GM18519 (cell line): ENCODE data around the gene OR5AR1.
"Not testable (repeated sequence)": the region's sequence is repeated elsewhere in the genome, so short reads cannot be mapped to it uniquely, and the experiment has no call there.

Source experiments
- ATAC-seq: cut with Tn5 transposase; IDR thresholded peaks from one replicate; pipeline ENCODE4 v1.9.1; 2021; ENCODE audit warnings: mild to moderate bottlenecking, moderate library complexity; ENCODE audit not compliant: unreplicated experiment, low FRiP score

The OR5AR1 gene

DNA sequence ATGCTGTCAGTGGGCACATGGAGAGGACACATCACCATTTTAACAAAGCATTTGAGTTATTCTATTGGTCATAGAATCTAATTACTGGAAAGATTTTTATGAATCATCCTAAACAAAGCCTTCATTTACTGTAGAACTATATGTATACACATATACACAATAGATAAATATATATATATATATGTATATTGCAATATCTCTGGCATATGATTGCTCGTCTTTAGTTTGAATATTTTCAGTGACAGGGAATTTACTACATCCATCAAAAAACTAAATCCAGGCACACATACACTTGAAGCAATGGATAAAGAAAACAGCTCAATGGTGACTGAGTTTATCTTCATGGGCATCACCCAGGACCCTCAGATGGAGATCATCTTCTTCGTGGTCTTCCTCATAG lies at the start of gene OR5AR1:
Gene OR5AR1, plus strand, starts transcription at position 301 of the 400 bp plus-strand sequence. Its CDS starts 0 bp downstream, at position 301.
- no peak for ATAC-seq

DNA sequence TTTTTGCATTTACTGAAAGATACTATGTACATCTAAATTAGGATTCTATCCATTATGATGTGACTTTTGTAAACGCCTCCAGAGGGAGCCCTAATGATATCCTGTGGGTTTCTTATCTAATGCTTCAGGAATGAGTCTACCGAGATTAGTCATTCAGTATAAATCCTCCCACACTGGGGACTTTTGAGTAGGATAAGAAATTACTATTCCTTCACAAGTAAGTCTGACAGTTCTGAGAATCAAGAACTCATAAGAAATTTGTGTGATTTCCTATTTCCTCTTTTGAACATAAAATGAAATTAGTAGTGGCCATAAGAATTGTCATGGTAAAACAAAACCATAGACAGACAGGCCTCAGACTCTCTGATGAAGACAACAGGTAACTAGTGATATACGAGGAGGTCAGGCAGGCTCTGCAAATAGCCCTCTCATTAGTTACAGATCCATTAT lies 38.8 kb upstream of the OR5AR1 start:
- ATAC-seq, result peak; percentile 48

DNA sequence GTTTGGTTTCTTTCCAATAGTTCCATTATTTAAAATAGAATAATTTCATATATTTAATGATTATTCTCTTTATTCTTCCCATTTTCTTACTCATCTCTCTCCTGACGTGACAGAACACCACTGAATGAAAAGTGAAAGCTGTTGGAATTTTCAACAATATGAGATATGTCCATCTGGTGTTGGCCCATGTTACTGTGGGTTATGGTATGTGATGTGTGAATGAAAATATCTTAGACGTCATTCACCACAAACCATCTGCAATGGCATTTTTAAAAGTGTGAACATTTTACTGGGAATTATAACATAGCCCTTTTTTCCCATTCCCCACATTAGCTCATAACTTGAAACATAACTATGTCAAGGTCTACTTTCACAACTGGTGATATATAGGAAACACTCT lies 37.5 kb upstream of the OR5AR1 start:
- ATAC-seq, result no peak

DNA sequence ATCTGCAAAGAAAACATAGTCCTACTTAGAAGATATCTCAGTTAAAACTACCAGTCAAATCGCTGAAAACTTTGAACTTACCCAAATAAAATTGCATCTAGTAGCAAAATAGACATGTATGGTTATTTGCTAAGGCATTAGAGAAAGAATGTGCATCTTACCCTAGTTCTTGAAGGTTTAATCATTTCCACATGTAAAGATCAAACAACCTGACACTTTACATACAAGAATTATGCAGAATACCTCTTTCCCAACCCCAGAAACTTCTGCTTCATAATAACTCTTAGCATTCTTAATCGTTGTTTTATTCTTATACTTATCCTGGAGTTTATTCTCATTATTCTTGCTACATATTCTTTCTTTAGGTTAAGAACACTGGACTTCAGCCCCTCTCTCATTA lies 31.2 kb upstream of the OR5AR1 start:
- no peak for ATAC-seq

DNA sequence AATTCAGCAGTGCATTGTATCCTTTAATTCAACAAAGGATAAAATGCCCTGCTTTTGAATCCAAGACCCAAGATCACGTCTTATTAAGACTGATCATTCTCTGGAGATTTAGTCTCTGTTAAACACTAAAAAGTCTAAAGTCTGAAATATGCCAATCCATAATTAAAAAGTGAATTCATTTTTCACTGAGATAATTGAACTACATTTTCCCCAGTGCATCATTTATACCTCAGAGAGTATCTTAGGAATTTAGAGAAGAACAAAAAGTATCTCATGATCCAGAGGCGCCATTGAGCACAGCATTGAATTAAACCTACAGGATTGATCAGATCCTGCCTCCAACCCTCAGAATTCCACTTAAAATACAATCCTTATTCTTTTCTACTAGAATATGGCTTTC lies 26.6 kb upstream of the OR5AR1 start:
- ATAC-seq, result no peak

DNA sequence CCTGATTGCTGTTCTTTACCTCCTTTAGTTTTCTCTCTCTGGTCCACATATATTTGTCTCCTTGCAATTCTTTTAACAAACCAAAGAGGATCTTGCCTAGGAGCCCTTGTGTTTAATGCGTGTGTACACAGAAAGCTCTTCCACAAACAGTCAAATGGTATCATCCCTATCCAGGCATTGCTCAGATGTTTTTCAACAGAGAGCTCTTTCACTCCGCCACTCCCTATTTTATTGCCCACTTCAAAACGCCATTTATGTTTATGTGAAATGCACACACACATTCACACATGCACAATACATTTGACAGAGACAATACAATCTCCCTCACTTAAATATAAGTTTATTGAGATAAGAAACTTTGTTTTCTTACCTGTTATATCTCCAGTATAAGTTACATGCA lies 26.0 kb upstream of the OR5AR1 start:
- ATAC-seq, result no peak

DNA sequence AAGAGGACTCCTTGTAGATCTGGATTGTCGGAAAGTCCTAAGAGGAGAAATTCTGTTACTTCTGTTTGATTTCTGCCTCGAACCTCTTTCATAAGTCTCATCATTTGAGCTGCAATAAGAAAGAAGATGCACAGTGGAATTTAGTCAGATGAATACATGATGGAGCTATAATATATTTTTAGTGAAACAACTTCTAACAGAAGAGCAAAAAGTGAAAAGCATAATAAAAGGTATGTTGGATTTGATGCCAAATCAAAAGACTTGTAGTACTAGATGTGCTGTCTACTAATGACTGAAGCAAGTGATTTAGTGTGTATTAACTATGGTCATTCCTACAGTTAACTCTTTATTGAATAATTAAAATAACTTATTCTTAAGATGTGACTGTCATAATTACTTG lies 21.1 kb upstream of the OR5AR1 start, which contains the start of gene OR5AP2:
Gene OR5AP2, minus strand, starts transcription at position 101 of the 400 bp plus-strand sequence. Its CDS starts 0 bp downstream, at position 101.
- ATAC-seq, result no peak

DNA sequence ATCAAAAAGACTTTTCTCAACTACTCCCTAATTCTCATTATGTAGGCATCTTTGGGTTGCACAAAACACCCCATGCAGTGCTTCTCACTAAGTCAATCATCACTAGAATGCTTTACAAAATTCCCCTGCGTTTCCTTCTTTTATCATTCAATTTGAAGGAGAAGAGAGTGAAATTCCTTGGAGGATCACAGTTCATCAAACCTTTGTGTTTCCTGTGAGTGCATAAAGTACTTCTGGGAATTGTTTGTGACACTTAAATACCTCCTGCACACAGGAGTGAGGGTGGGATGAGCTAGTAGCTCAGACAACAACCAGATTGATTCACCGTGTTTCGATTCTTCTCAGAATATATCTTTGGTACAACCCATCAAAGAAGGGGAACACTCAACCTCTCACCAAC lies 3.7 kb upstream of the OR5AR1 start:
- no peak for ATAC-seq

DNA sequence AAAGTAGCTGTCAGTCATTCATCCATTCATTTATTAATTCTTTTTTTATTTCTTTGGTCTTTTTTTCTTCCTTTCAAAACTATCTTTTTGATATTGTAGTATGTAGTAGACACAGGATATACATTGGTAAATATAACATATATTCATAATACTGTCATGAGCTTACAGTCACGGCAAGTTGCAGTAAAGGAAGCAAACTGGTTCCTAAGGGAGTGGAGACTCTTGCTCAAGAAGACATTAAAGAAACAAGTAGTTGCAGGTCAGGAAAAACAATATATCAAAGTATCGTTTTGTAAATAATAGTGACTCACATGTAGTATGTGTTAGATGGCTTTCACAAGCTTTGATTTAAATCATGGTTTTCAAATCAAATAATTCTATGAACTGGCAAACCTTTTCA lies 7.5 kb downstream of the OR5AR1 start:
- no peak for ATAC-seq

DNA sequence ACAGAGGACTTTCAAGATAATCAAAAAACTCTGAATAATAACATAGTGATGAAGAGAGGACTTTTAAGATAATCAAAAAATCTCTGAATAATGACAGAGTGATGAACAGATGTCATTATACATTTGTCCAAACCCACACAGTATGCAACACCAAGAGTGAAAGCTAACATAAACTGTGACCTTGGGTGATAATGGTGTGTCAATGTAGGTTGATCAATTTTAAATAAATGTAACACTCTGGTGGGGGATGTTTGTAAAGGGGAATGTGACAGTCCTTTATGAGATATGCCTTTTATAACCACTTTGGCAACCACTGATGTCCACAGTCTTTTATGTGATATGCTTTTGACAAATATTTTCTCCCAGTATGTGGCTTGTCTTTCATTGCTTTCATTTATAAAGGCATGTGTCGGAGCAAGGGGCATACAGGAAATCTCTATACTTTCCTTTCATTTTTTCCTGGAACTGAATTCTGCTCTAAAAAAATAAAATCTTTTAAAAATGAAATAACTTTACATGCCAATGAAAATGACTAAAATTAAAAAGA lies 25.1 kb downstream of the OR5AR1 start:
- ATAC-seq, result no peak

DNA sequence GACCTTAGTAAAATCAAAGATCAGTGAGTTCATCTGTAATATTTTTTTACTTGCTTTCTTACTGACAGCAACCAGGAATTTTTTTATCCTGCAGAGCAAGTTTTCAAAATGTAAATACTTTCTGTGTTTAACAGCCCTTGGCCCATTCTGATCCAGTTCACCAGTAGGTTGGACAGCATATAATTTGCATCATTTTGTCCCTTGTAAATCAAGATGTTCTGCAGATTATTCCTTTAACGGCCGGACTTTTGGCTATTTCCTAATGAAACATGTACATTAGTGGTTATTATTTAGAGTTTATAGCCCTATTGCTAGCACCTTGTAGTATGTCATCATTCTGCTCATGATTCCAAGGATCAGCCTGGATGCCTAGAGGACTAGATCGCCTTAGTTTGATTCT lies 27.7 kb downstream of the OR5AR1 start:
- not testable (repeated sequence) for ATAC-seq

DNA sequence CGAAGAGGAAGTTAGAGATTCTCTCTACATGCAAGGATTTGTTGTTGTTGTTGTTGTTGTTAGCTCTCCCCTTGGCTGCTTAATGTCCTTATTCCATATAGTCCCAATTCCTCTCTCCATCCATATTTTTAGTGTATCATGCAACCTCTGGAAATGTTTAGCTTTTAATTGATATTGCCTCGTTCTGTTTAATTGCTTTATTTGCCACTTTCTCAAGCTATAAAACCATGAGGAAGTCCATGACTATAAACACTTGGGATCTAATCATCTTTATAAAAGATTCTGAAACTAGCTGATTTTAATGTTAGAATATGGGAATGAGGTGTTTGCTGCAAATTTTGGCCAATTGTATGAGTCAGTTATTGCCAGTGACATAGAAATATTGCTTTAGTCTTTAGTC lies 29.9 kb downstream of the OR5AR1 start:
- no peak for ATAC-seq

DNA sequence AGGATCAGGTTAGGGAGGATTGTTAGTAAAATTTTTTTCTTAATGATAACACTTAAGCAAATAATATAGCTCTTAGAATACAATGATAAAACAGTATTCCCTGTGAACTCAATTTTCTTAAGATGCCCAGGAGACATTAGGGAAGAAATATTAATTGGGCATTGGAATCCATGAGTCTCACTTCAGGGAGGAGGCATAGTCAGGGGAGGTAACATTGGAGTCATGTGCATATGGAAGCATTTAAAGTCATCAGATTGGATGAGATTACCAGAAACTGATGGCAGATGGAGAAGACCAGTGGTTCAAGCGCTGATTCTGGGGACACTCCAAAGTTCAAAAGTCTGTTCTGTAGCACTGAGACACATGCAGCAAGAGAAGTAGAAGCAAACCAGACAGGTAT lies 35.3 kb downstream of the OR5AR1 start, which contains the start of gene OR9G1:
Gene OR9G1, plus strand, starts transcription at position 301 of the 400 bp plus-strand sequence. CDS start 1,293 bp downstream, outside the sequence.
- no peak for ATAC-seq

DNA sequence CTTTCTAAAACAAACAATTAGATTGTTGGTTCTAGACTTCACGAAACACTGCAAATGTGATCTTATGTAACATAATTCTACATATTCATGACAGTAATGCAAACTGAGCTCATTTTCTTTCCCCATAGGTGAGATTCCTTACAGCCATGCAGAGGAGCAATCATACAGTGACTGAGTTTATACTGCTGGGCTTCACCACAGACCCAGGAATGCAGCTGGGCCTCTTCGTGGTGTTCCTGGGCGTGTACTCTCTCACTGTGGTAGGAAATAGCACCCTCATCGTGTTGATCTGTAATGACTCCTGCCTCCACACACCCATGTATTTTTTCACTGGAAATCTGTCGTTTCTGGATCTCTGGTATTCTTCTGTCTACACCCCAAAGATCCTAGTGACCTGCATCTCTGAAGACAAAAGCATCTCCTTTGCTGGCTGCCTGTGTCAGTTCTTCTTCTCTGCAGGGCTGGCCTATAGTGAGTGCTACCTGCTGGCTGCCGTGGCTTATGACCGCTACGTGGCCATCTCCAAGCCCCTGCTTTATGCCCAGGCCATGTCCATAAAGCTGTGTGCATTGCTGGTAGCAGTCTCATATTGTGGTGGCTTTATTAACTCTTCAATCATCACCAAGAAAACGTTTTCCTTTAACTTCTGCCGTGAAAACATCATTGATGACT lies 36.9 kb downstream of the OR5AR1 start:
- no peak for ATAC-seq

DNA sequence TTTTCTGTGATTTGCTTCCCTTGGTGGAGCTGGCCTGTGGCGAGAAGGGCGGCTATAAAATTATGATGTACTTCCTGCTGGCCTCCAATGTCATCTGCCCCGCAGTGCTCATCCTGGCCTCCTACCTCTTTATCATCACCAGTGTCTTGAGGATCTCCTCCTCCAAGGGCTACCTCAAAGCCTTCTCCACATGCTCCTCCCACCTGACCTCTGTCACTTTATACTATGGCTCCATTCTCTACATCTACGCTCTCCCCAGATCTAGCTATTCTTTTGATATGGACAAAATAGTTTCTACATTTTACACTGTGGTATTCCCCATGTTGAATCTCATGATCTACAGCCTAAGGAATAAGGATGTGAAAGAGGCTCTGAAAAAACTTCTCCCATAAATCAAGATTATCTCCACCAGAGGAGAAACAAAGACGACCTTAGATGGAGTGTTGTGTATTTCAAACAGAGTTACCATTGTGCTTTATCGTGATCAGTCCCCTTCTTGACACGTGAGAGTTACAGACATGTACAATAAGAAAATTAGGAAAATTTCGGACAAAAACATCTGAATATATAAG lies 37.5 kb downstream of the OR5AR1 start:
- no peak for ATAC-seq

DNA sequence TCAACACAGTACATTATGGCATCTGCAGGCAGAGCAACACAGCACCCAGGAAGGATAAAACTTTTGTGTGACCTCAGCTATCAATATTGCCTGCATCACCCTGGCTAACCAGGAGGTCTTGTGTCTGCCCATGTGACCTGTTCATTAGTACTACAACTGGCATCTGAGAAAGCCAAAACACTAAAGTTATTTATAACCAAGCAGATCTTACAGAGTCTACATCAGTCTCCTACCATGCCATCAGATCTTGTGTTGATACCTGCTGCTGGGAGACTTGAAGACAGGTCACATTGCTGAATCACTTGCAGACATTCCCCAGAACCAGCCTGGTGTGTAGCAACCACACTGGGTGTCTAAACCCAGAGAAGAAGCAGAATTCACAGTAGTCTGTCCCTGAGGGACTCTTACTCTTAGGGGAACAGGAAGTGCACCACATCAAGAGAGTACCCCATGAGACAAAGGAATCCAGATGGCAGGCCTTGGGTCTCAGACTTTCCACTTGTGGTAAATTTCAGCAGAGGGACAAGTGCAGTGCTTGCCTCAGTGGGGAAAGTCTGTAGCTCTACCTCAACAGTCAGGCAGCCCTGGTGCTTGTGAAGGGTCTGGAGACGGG lies 42.4 kb downstream of the OR5AR1 start:
- ATAC-seq, result no peak

DNA sequence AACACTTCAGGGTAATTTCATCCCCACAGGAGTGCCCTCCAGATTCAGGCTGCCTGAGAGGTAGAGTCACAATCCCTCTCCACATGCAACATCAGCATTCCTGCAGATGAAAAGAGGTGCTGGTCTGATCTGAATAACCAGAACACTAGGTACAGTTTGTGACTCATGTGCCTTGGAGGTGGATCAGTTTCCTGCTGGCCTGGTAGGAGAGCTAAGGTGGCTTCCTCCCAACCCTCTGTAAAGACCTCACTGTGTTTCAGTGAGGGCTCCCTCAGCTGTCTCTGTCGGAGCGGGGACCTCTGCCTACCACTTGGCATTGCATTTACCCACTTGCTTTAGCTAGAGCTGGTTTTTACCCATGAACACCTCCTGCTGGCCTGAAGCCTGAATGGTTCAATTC lies 43.0 kb downstream of the OR5AR1 start:
- ATAC-seq, result no peak

DNA sequence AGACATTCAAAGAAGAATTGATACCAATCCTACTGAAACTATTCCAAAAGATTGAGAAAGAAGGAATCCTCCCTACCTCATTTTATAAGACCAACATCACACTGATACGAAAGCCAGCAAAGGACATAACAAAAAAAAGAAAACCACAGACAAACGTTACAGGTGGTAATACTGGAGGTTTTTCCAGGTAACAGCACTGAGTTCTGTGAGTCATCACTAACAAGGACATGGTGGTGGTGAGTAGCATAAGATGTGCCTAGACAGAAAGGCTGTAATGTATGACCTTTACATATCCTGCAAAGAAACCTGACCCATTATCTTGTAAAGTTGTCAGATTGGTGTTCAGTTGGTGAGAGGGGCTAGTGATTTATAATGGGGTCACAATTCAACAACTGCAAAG lies 50.7 kb downstream of the OR5AR1 start:
- no peak for ATAC-seq
